PC-9 (cell line): ENCODE results near the gene FARS2.

Source experiments
- CTCF ChIP-seq: fragments of 200-600 bp; sonication (generic); conservative IDR thresholded peaks from 2 replicates; pipeline ENCODE4 v1.6.1; 2017; ENCODE audit warnings: mixed run types, antibody characterized with exemption, mild to moderate bottlenecking, moderate library complexity
- EZH2 ChIP-seq: fragments of 200-600 bp; sonication (generic); IDR thresholded peaks from 2 replicates; pipeline ENCODE4 v1.8.0; 2017; ENCODE audit warnings: antibody characterized with exemption, low read depth

- TF ChIP-seq CTCF (no peak), EZH2 (no peak)
These were observed 557.6 kb downstream of the FARS2 start for GRCh38 chr6:5818959-5819358.
